ENCODE results near the gene CDKN1C. TPM values are rescaled to one million over a fixed set of nuclear protein-coding genes. Genes with fewer than 3 reads are reported as not detected.

CDKN1C gene
- total and polyA plus RNA-seq, 2 donors from 2014 or later = 54.8 to 192 TPM

DNA sequence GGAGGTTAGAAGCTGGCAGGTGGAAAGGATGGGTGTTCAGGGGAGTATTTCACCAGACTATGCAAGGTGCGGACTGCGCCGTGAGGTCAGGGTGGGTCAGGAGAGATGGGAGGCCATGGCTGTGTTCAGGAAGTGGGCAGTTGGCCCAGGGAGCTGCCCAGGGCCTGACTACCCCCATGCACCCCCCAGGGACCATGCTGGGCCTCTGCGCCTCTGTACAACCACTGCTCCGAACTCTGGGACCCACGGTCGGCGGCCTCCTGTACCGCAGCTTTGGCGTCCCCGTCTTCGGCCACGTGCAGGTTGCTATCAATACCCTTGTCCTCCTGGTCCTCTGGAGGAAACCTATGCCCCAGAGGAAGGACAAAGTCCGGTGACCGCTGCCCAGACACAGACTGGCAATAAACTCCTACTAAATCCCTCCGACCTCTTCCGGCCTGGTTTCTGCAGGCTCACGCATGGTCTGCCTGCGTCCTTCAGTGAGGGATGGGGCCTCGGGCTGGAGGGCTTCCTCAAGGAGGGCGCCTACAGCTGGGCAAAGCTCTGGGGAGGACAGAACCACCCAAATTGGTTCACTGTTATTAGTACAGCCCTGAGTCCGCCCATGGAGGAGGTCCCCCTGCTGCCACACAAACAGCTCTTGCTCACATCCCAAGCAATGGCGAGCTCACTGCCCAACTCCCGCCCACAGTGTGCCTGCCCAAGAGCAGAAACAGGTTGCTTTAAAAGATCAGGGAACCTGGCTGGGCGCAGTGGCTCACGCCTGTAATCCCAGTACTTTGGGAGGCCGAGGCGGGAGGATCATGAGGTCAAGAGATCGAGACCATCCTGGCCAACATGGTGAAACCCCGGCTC is 39.5 kb upstream of the CDKN1C start:
- no peak overlapping the region for H3K27ac ChIP-seq (ENCODE audit: low read depth in 2 of 2, low read length in 2 of 2)
- TF ChIP-seq, protein P1, sequence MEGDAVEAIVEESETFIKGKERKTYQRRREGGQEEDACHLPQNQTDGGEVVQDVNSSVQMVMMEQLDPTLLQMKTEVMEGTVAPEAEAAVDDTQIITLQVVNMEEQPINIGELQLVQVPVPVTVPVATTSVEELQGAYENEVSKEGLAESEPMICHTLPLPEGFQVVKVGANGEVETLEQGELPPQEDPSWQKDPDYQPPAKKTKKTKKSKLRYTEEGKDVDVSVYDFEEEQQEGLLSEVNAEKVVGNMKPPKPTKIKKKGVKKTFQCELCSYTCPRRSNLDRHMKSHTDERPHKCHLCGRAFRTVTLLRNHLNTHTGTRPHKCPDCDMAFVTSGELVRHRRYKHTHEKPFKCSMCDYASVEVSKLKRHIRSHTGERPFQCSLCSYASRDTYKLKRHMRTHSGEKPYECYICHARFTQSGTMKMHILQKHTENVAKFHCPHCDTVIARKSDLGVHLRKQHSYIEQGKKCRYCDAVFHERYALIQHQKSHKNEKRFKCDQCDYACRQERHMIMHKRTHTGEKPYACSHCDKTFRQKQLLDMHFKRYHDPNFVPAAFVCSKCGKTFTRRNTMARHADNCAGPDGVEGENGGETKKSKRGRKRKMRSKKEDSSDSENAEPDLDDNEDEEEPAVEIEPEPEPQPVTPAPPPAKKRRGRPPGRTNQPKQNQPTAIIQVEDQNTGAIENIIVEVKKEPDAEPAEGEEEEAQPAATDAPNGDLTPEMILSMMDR (IDR thresholded peaks at IDR 0.05; ENCODE audit: borderline replicate concordance, extremely low read depth, insufficient read depth) = no peak
- intact Hi-C loops (cut with DNase I) = no loop called here
- FAIRE-seq (no peak), DNase-seq (peak in 1 of 5 donors; percentile 73)
- no peak overlapping the region for H3K4me3 ChIP-seq (ENCODE audit: low read length in 3 of 3)
- no peaks in the 10 kb centered on the region for H3K36me3 ChIP-seq (ENCODE audit: control insufficient read depth in 2 of 3, insufficient read depth in 3 of 3, low read length in 3 of 3)
- H3K4me1 ChIP-seq (ENCODE audit: control insufficient read depth in 2 of 3, insufficient read depth in 2 of 3, low read depth in 1 of 3, low read length in 3 of 3) = peaks cover 0 to 10% (median 7%) of the 10 kb centered on the region in 3 donors
- H3K27me3 ChIP-seq (ENCODE audit: control insufficient read depth, insufficient read depth, low read length) = peaks cover 2% of the 10 kb centered on the region
- no peak overlapping the region for H3K9ac ChIP-seq (ENCODE audit: low read length in 3 of 3)
- H3K9me3 ChIP-seq (ENCODE audit: control insufficient read depth in 2 of 3, insufficient read depth in 1 of 3, low read length in 3 of 3) = no peaks in the 10 kb centered on the region

DNA sequence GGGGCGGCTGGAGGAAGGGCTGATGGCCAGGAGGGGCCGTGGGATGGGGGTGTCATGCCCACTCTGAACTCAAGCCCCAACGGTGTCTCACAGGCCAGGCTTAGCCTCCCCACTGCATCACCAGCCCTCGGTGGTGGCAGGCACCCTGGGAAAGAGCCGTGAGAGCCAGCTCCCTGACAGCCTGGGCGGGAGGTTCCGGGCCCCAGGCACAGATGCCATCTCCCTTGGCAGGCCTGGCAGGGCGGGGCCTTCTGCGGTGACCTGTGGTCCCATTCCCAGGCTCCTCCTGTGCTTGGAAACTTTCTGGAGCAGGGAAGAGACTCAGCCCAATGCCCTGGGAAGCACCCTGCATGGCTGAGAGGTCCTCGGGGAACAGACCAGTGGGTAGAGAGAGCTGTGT is 38.8 kb upstream of the CDKN1C start:
- Histone ChIP-seq H3K4me3 (ENCODE audit: low read length in 3 of 3) (no peak overlapping the region), H3K36me3 (ENCODE audit: control insufficient read depth in 2 of 3, insufficient read depth in 3 of 3, low read length in 3 of 3) (no peaks in the 10 kb centered on the region), H3K4me1 (ENCODE audit: control insufficient read depth in 2 of 3, insufficient read depth in 2 of 3, low read depth in 1 of 3, low read length in 3 of 3) (peaks cover 0 to 7% (median 7%) of the 10 kb centered on the region in 3 donors), H3K9ac (ENCODE audit: low read length in 3 of 3) (no peak overlapping the region), H3K27me3 (ENCODE audit: control insufficient read depth, insufficient read depth, low read length) (no peaks in the 10 kb centered on the region), H3K27ac (ENCODE audit: low read depth in 2 of 2, low read length in 2 of 2) (peak overlapping the region in 1 of 2 donors; percentile 17), H3K9me3 (ENCODE audit: control insufficient read depth in 2 of 3, insufficient read depth in 1 of 3, low read length in 3 of 3) (no peaks in the 10 kb centered on the region)
- peak in 1 of 5 donors; percentile 79 for DNase-seq
- no peak for FAIRE-seq
- TF ChIP-seq, protein P1 (IDR thresholded peaks at IDR 0.05; ENCODE audit: borderline replicate concordance, extremely low read depth, insufficient read depth) = no peak
- intact Hi-C loops (cut with DNase I) = no loop called here

DNA sequence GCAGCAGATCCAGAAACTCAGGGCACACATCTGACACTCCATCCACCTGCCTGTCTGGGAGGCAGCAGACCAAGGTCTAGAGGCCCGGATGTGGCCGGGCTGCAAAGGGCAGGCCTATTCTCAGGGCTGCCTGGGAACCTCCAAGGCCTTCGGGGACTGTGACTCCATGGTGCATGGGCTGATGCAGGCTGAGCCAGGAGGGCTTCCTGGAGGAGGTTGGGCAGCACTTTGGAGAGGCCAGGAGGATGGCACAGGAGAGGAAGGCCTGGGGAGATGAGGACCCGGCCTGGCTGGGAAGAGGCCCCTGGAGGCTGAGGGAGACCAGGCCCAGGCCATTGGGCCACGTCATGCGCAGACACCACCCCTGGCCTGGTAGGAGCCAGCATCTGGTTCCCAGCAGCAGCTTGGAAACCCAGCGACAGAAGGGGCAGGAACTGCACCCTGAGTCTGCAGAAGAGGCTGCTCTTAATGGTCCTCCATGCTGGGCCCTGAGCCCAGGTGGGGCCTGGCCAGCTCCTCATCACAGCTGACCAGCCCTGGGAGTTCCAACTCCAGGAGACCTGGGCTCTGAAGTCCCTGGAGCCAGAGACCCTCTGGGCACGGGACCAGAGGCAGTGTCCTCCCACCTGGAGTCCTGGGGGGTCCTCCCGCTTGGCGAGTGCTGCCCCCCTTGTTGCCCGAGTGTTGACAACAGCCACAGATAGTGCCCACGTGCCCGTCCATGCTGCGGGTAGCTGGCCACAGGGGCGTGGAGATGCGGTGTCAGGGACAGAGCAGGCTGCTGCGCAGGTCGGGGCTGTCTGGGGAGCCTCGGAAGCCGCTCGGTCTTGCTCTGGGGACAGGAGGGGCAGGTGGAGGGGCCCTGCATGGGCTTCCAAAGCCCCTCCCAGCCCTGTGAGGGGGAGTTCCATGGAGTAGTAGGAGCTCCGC is 38.1 kb upstream of the CDKN1C start:
- Histone ChIP-seq H3K4me1 (ENCODE audit: control insufficient read depth in 2 of 3, insufficient read depth in 2 of 3, low read depth in 1 of 3, low read length in 3 of 3) (peaks cover 0 to 7% (median 7%) of the 10 kb centered on the region in 3 donors), H3K9me3 (ENCODE audit: control insufficient read depth in 2 of 3, insufficient read depth in 1 of 3, low read length in 3 of 3) (no peaks in the 10 kb centered on the region), H3K9ac (ENCODE audit: low read length in 3 of 3) (no peak overlapping the region), H3K27ac (ENCODE audit: low read depth in 2 of 2, low read length in 2 of 2) (peak overlapping the region in 1 of 2 donors; percentile 17), H3K27me3 (ENCODE audit: control insufficient read depth, insufficient read depth, low read length) (no peaks in the 10 kb centered on the region), H3K36me3 (ENCODE audit: control insufficient read depth in 2 of 3, insufficient read depth in 3 of 3, low read length in 3 of 3) (no peaks in the 10 kb centered on the region), H3K4me3 (ENCODE audit: low read length in 3 of 3) (no peak overlapping the region)
- FAIRE-seq (no peak), DNase-seq (peak in 1 of 5 donors; percentile 69)
- TF ChIP-seq, protein P1 (IDR thresholded peaks at IDR 0.05; ENCODE audit: borderline replicate concordance, extremely low read depth, insufficient read depth) = no peak
- intact Hi-C loops (cut with DNase I) = no loop called here
